ENCODE measurements around the gene HS6ST2. TPM values are rescaled to one million over a fixed set of nuclear protein-coding genes. Genes with fewer than 3 reads are reported as not detected.

Gene HS6ST2
- total and polyA plus RNA-seq, 10 of the 15 experiments (the other 5 are each of a cell fraction or from before 2014, with no cell fraction given): not detected

- Histone ChIP-seq H2AFZ (ENCODE audit: control insufficient read depth, low read depth, low read length) (no peak overlapping the region), H3K9me3 (replicated peaks; ENCODE audit: control insufficient read depth, insufficient read depth, low read length) (no peaks in the 10 kb centered on the region; the same call in 2 of the 3 replicates), H3K27ac (ENCODE audit: control insufficient read depth, insufficient read depth) (no peak overlapping the region), H4K20me1 (ENCODE audit: control insufficient read depth, insufficient read depth) (no peaks in the 10 kb centered on the region), H3K36me3 (ENCODE audit: control insufficient read depth in 2 of 2, insufficient read depth in 2 of 2, low read length in 1 of 2) (no peaks in the 10 kb centered on the region), H3K27me3 (replicated peaks in 1 of 2; ENCODE audit: control insufficient read depth in 2 of 2, insufficient read depth in 2 of 2, low read length in 1 of 2) (no peaks in the 10 kb centered on the region; a peak in 1 of 4 replicates), H3K4me1 (ENCODE audit: control insufficient read depth, insufficient read depth, low read length) (no peaks in the 10 kb centered on the region), H3K4me3 (no peak overlapping the region), H3K79me2 (ENCODE audit: control insufficient read depth, insufficient read depth, low read length) (no peaks in the 10 kb centered on the region), H3K9ac (ENCODE audit: control insufficient read depth, insufficient read depth, low read length) (no peak overlapping the region), H3K4me2 (ENCODE audit: control insufficient read depth, insufficient read depth) (no peak overlapping the region)
- 0% methylated on average over 2 of the region's 2 CpGs for WGBS (ENCODE audit: insufficient coverage, insufficient replicate concordance, low lambda C conversion rate, missing lambda C conversion rate)
- FAIRE-seq (peak; percentile 56), ATAC-seq (peak; percentile 59), DNase-seq (ENCODE audit: low read depth, low spot score) (no peak)
- SMC1A ChIA-PET (ENCODE audit: uncharacterized antibody, unreplicated experiment): no interaction called here
- CTCF ChIA-PET: no interaction called here
- TF ChIP-seq ZNF207 (IDR thresholded peaks at IDR 0.05; ENCODE audit: borderline replicate concordance): no peak
- TF ChIP-seq BMI1 (IDR thresholded peaks at IDR 0.05; ENCODE audit: borderline replicate concordance): no peak
- TF ChIP-seq KAT2A (conservative IDR thresholded peaks at IDR 0.05; ENCODE audit: control insufficient read depth, low read depth, low read length): no peak
- no peak for TF ChIP-seq BCL3 (IDR thresholded peaks at IDR 0.05; ENCODE audit: borderline replicate concordance, insufficient read depth, low read depth, low read length, poor library complexity, severe bottlenecking)
- no peak for TF ChIP-seq RBBP5 (conservative IDR thresholded peaks at IDR 0.05)
- TF ChIP-seq SUPT20H (IDR thresholded peaks at IDR 0.05; ENCODE audit: borderline replicate concordance, control insufficient read depth, low read depth, low read length): no peak
- TF ChIP-seq CHD1 (IDR thresholded peaks at IDR 0.05; ENCODE audit: low read depth, low read length): no peak
- TF ChIP-seq CBFB (IDR thresholded peaks at IDR 0.05; ENCODE audit: low read depth): no peak
- TF ChIP-seq IKZF2 (IDR thresholded peaks at IDR 0.05): no peak
- no peak for TF ChIP-seq SIN3A (IDR thresholded peaks at IDR 0.05; ENCODE audit: low read depth, low read length)
- TF ChIP-seq CHD2 (IDR thresholded peaks at IDR 0.05; ENCODE audit: borderline replicate concordance, low read depth, low read length): no peak
- no peak for TF ChIP-seq RB1 (IDR thresholded peaks at IDR 0.05; ENCODE audit: borderline replicate concordance)
- no peak for TF ChIP-seq SREBF2 (IDR thresholded peaks at IDR 0.05; ENCODE audit: low read length)
- no peak for TF ChIP-seq RELB (IDR thresholded peaks at IDR 0.05; ENCODE audit: low read depth)
- TF ChIP-seq EED (IDR thresholded peaks at IDR 0.05; ENCODE audit: low read depth): no peak
- in situ Hi-C loops (cut with MboI): no loop called here
- intact Hi-C loops (cut with micrococcal nuclease; ENCODE audit: unreplicated experiment): no loop called here
- BruUV-seq (replicated peaks): no TSS peak
- POLR2A ChIA-PET: no interaction called here
- RAD21 ChIA-PET (ENCODE audit: unreplicated experiment): interaction anchor here (0.7 kb wide), 1 partner anchor 270 kb away, joined by 3 read pairs; no protein-coding TSS in a partner anchor
Observed at GRCh38 chrX:132677233-132677716, 281.2 kb downstream of the HS6ST2 start.

All from GM12878 (cell line).